Measurements from ENCODE around the gene TLE3. TPM values are rescaled to one million over a fixed set of nuclear protein-coding genes. Genes with fewer than 3 reads are reported as not detected.

TLE3 gene
- polyA plus RNA-seq, 2 of the 4 experiments (the other 2 are of a cell fraction): 4.6 to 5.3 TPM

DNA sequence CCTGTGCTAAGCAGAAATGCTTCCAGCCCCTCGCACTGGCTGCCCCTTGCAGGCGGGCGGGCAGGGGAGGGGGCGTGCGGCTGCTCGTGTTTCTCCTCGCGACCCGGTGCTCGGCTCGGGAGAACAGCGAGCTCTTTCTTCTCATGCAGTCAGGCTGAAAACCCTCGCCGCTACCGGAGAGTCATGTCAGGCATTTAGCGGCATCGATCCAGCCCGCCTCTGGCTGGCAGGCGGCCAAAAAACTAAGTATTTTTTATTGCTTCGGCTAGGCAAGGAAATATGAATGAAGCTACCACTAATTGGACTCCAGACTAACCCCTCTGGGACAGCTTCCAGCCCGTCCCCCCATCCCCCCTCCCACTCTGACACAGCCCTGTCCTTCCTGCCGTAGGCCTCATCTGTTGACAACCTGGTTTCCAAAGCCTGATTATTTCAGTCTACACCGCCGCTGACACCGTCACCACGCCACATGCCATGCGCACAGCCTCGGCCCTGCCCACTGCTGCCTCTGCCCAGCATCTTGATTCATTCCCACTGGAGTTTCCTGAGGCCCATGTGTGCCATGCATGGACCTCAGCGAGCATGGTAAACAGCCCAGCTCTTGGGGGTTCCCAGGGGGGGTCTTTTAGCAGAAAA is 35.3 kb downstream of the TLE3 start:
- DNase-seq (ENCODE audit: low read depth in 1 of 2, low spot score in 1 of 2) (no peak), FAIRE-seq (no peak), ATAC-seq (no peak)
- H3K4me2 ChIP-seq: no peak overlapping the region
- ChIA-PET POLR2A (no interaction called here), CTCF (interaction anchor here (0.6 to 1.6 kb wide), 4 partner anchors 9 to 516 kb away, joined by 3 to 6 read pairs (median 5); partner anchors contain the start of gene TLE3)
- TF ChIP-seq EHF (CRISPR knock-in tag; IDR thresholded peaks at IDR 0.05): no peak
- no peak for TF ChIP-seq CEBPB (IDR thresholded peaks at IDR 0.05)
- no peak for TF ChIP-seq GATA3 (IDR thresholded peaks at IDR 0.05; ENCODE audit: borderline replicate concordance)
- TF ChIP-seq PHF8 (IDR thresholded peaks at IDR 0.05; ENCODE audit: borderline replicate concordance, low read depth): no peak
- TF ChIP-seq, protein P1, sequence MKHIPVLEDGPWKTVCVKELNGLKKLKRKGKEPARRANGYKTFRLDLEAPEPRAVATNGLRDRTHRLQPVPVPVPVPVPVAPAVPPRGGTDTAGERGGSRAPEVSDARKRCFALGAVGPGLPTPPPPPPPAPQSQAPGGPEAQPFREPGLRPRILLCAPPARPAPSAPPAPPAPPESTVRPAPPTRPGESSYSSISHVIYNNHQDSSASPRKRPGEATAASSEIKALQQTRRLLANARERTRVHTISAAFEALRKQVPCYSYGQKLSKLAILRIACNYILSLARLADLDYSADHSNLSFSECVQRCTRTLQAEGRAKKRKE (CRISPR knock-in tag; IDR thresholded peaks at IDR 0.05; ENCODE audit: low read depth): no peak
- no peak for TF ChIP-seq POLR2AphosphoS2 (conservative IDR thresholded peaks at IDR 0.05; ENCODE audit: low read length)
- H3K4me1 ChIP-seq: peaks cover 8% of the 10 kb centered on the region; the same call in 1 of the 3 replicates
- no peak overlapping the region for H3K27ac ChIP-seq
- WGBS (ENCODE audit: missing lambda C conversion rate): 86% methylated on average over 29 of the region's 29 CpGs
- no peak overlapping the region for H3K4me3 ChIP-seq
- H3K9me3 ChIP-seq: no peaks in the 10 kb centered on the region

DNA sequence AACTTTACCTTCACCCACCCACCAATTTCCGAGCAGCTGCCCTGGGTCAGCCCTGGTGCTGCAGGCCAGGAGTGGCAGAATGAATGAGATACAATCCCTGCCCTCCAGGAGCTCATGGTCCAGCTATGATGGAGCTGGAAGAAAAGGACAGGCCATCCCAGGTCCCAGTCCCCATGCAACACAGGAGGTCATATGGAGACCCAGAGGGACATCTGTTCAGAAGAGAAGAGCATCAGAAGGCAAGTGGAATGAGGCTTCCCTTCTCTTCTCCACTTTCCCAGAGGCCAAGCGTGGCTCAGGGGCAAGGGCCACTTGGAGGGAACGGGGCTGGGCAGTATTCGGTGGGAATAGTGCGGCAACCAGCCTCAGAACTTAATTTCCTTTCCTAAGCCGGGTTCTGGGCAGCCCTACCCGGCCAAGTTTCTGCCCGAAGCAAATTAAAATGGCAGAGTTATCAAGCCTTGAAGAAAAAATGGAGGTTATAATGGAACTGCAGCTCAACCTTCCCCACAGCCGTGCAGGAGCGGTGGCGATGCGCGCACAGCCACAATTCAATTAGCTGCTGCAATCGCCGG is 35.9 kb downstream of the TLE3 start:
- WGBS (ENCODE audit: missing lambda C conversion rate): 91% methylated on average over 15 of the region's 15 CpGs
- no peak for TF ChIP-seq CBX2 (IDR thresholded peaks at IDR 0.05; ENCODE audit: borderline replicate concordance, low read depth)
- TF ChIP-seq MAZ (IDR thresholded peaks at IDR 0.05; ENCODE audit: borderline replicate concordance, low read depth, low read length): no peak
- Histone ChIP-seq H3K4me1 (peaks cover 8% of the 10 kb centered on the region; the same call in 1 of the 3 replicates), H3K9me3 (no peaks in the 10 kb centered on the region), H3K27ac (no peak overlapping the region), H3K4me2 (no peak overlapping the region), H3K4me3 (no peak overlapping the region)
- no peak for DNase-seq (ENCODE audit: low read depth in 1 of 2, low spot score in 1 of 2)
- FAIRE-seq: no peak
- no peak for ATAC-seq
- CTCF ChIA-PET: interaction anchor here (0.6 to 1.6 kb wide), 3 partner anchors 36 to 517 kb away, joined by 3 to 6 read pairs (median 5); partner anchors contain the start of gene TLE3
- POLR2A ChIA-PET: no interaction called here

DNA sequence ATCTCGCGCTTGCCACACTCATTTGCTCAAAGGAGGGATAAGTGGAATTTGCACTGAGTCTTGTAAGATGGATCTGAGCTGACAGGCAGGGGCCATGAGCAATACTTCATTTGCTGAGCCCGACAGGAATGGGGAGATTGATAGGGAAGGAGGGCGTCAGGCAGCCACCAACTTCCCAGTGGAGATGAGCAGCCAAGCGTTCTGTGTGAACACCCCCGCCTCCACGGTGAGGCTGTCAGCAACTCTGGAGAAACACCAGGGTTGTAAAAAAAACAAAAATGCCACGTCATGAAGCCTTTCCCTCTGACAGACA is 36.8 kb downstream of the TLE3 start:
- Histone ChIP-seq H3K4me2 (no peak overlapping the region), H3K27ac (no peak overlapping the region), H3K9me3 (no peaks in the 10 kb centered on the region), H3K4me1 (no peaks in the 10 kb centered on the region), H3K4me3 (no peak overlapping the region)
- CTCF ChIA-PET: interaction anchor here (1.6 to 2.5 kb wide), 2 partner anchors 8 to 427 kb away, joined by 6 to 10 read pairs; no protein-coding TSS in a partner anchor
- TF ChIP-seq RARB (CRISPR knock-in tag; IDR thresholded peaks at IDR 0.05) (no peak), RCOR1 (IDR thresholded peaks at IDR 0.05; ENCODE audit: low read depth, low read length) (no peak), FOXS1 (CRISPR knock-in tag; IDR thresholded peaks at IDR 0.05) (no peak), MYC (IDR thresholded peaks at IDR 0.05; ENCODE audit: borderline replicate concordance, low read length) (no peak), RNF2 (IDR thresholded peaks at IDR 0.05; ENCODE audit: borderline replicate concordance, low read depth) (no peak), NR3C1 (IDR thresholded peaks at IDR 0.05) (no peak)
- TF ChIP-seq, protein P2, sequence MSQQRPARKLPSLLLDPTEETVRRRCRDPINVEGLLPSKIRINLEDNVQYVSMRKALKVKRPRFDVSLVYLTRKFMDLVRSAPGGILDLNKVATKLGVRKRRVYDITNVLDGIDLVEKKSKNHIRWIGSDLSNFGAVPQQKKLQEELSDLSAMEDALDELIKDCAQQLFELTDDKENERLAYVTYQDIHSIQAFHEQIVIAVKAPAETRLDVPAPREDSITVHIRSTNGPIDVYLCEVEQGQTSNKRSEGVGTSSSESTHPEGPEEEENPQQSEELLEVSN (IDR thresholded peaks at IDR 0.05; ENCODE audit: borderline replicate concordance, low read depth): no peak
- TF ChIP-seq, protein P3, sequence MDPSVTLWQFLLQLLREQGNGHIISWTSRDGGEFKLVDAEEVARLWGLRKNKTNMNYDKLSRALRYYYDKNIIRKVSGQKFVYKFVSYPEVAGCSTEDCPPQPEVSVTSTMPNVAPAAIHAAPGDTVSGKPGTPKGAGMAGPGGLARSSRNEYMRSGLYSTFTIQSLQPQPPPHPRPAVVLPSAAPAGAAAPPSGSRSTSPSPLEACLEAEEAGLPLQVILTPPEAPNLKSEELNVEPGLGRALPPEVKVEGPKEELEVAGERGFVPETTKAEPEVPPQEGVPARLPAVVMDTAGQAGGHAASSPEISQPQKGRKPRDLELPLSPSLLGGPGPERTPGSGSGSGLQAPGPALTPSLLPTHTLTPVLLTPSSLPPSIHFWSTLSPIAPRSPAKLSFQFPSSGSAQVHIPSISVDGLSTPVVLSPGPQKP (IDR thresholded peaks at IDR 0.05; ENCODE audit: low read depth, low read length): no peak
- 91% methylated on average over 8 of the region's 8 CpGs for WGBS (ENCODE audit: missing lambda C conversion rate)
- FAIRE-seq (no peak), DNase-seq (ENCODE audit: low read depth in 1 of 2, low spot score in 1 of 2) (no peak), ATAC-seq (no peak)
- POLR2A ChIA-PET: no interaction called here

All from A549 (cell line).